Body of pancreas (tissue), 4 donors: Measurements from ENCODE around the gene ARHGAP26.

ENCODE experiments used
- POLR2A ChIP-seq, 3 donors: fragments of 450-650 bp; IDR thresholded peaks; one replicate each; pipeline ENCODE4 v1.6.1; 2016; ENCODE audit warnings: antibody characterized with exemption in 3 of 3, mild to moderate bottlenecking in 2 of 3
- TF ChIP-seq, protein P1 (sequence below), 7 experiments: fragments of 450-650 bp in 4 of 7; fragments of 200-600 bp in 3 of 7; sonication (generic) in 3 of 7; IDR thresholded peaks; one replicate each; pipeline ENCODE4 v1.5.1; 2016 to 2019; ENCODE audit warnings: antibody characterized with exemption in 7 of 7

DNA sequence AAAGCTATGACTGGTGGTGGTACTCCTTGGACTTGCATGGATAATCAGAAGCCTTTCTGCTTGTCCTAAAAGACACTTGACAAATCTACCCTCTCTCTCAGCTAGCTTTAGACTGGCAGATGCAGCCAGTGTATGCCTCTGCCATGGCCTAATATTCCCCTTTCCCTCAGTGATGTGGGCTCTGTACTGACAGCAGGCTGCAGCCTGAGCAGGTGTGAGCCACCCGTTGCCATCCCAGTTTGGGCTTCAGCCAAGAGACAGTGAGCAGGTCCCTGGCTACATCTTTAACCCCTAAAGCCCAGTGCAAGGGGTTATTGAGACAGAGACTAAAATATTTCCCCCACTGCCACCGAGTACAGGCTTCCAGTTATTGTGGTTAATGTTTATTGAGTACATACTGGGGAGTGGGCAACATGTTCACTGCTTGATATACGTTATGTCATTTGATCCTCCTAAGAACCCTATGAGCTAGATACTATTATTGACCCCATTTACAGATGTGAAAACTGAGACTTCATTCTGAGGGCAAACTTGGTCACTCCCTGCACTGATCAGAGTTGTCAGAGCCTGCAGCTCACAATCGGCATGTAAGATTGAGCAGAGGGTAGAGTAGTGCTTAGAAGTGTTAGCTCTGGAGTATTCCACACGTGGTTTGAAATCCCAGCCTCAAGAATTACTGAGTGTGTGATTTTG is 254.2 kb downstream of the ARHGAP26 start:
- TF ChIP-seq POLR2A (IDR thresholded peaks at IDR 0.05): no peak
- TF ChIP-seq, protein P1, sequence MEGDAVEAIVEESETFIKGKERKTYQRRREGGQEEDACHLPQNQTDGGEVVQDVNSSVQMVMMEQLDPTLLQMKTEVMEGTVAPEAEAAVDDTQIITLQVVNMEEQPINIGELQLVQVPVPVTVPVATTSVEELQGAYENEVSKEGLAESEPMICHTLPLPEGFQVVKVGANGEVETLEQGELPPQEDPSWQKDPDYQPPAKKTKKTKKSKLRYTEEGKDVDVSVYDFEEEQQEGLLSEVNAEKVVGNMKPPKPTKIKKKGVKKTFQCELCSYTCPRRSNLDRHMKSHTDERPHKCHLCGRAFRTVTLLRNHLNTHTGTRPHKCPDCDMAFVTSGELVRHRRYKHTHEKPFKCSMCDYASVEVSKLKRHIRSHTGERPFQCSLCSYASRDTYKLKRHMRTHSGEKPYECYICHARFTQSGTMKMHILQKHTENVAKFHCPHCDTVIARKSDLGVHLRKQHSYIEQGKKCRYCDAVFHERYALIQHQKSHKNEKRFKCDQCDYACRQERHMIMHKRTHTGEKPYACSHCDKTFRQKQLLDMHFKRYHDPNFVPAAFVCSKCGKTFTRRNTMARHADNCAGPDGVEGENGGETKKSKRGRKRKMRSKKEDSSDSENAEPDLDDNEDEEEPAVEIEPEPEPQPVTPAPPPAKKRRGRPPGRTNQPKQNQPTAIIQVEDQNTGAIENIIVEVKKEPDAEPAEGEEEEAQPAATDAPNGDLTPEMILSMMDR (IDR thresholded peaks at IDR 0.05): no peak
